NB4 (cell line): Measurements from ENCODE around the gene ARID2.

Experiments used
- CTCF ChIP-seq: IDR thresholded peaks from one replicate; pipeline ENCODE4 v1.5.1; 2012; ENCODE audit warnings: low read depth, low read length
- POLR2A ChIP-seq: IDR thresholded peaks from 2 replicates; pipeline ENCODE4 v1.6.1; 2011; ENCODE audit warnings: mild to moderate bottlenecking; ENCODE audit not compliant: insufficient read length; ENCODE audit errors: extremely low read depth

GRCh38 chr12:45863332-45863731 is 133.8 kb downstream of the ARID2 start:
- TF ChIP-seq CTCF (no peak), POLR2A (no peak)
